ENCODE measurements around the gene ADAT3.
"Not testable (repeated sequence)": the region's sequence is repeated elsewhere in the genome, so short reads cannot be mapped to it uniquely, and the experiment has no call there.

ADAT3 gene

DNA sequence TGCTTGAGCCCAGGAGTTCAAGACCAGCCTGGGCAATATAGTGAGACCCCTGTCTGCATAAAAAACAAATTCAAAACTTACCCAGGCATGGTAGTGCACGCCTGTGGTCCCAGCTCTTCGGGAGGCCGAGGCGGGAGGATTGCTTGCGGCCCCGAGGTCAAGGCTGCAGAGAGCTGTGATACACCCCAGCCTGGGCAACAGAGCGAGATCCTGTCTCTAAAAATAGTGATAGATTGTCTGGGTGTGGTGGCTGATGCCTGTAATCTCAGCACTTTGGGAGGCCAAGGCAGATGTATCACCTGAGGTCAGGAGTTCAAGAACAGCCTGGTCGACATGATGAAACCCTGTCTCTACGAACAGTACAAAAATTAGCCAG lies 37.9 kb upstream of the ADAT3 start:
- no peak for DNase-seq

DNA sequence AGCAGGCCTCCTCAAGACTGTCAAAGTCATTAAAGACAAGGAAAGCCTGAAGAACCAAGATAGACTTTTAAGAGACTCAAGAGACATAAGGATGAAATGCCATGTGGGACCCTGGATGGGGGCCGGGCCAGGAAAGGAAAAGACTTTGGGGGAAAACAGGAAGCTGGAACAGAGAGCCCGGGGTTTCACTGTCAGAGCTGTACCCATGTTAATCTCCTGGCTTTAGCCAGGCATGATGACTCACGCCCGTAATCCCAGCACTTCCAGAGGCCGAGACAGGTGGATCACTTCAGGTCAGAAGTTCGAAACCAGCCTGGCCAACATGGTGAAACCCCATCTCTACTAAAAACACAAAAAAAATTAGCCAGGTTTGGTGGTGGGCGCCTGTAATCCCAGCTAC lies 36.2 kb upstream of the ADAT3 start:
- DNase-seq = no peak

DNA sequence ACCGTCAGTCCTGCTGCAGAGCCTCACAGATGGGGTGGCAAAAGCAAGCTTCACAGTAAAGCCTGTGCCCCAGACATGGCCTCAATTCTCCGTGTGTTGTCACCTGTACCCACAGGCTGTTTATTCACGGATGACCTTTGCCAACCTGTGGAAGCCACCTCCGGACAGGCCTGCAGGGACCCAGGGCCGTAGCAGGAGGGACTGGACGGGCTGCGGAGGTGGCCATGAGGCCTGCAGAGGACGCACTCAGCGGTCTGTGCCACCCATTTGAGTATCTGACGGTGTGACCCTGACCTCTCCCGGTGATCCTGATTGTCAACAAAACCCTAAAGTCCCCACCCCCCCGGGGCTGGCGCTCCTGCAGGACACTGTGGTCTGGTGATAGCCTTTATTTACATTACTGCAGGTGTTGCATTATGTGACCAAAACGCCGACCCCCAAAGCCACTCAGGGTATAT lies 34.0 kb upstream of the ADAT3 start:
- no peak for DNase-seq

DNA sequence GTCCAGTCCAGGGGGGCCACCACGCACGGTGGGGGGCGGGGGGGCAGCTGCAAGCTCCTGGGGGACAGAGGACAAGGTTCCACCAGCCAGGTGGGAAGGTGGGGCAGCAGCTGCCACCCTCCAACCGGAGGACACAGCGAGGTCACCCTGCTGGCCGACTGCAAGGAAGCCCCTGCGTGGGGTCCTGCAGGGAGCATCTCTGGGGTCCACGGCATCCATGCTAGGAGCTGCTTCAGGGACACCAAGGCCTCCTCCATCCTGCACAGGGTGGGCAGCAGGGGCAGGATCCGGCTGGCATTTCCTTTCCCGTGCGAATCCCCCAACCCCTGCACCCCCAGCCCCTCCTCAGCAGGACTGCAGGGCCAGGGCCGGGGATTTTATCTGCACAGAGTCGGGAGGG lies 33.6 kb upstream of the ADAT3 start:
- no peak for DNase-seq

DNA sequence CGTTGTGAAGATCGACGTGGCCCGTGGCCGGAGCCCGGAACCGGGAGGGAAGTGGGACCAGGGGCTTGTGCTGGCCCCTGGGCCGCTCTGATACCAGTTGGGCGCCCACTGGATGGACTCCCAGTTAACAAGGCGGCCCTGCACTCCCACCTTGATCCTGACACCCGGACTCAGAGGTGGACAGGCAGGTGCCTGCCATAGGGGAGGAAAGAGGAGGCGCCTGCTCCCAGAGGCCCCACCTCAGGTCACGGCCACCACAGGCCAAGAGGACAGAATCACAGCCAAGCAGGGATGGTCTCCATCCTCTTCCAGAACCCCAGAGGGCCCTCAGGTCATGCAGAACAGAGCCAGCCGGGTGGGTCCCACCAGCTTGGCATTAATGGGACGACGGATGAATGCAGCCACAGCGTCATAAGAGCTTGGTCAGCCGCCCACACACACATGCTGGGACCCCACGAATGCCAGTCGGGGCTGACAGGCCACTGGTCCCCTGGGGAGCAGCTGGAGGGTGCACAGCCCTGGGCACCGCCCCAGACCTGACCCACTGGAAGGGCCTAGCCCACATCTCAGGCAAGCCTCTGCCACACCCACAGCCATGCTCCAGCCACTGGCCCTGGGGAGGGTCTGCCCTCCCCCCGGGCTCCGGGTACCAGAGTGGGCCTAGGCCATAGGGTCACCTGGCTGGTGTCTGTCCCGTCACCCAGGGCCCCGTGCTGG lies 32.2 kb upstream of the ADAT3 start:
- DNase-seq = no peak

DNA sequence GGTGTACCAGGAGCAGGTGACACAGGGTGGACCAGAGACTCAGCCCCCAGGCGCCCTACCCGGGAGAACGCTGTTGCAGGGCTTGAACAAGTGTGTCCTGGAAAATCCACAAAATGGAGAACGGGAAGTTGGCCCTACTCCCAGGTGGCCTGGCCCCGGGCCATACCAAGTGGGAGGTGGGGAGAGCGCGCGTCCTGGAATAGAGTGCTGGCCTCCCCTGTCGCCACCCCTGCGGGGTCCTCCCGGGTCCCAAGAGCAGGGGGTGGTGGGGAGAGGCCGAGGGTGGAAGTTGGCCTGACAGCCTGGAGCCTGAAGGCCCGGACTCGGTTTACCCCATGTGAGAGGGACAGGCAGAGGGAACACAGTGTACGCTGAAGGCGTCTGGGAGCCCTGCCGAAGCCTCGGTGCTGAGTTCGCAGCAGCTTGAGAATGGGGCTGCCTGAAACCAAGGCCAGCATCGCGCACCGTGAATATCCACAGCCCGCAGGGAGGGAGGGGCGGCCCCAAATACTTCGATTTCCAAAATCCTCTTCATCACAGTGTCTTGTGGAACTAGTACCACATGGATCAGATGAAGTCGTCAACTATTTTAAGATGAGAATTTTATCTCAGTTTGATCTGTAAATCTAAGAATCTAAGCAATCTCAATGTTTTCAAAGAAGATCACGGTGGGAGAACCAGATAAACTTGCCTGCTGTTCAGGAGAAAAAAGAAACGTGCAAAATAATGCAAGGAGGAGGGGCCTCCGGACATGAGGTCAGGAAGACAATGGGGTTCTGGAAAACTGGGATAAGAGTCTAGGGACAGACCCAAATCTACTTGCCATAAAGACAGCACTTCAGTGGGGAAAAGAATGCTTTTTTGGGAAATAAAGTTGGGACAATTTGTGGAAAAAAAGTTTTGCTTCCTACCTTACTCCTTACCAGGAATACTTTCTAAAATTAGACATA lies 31.4 kb upstream of the ADAT3 start:
- DNase-seq = no peak

DNA sequence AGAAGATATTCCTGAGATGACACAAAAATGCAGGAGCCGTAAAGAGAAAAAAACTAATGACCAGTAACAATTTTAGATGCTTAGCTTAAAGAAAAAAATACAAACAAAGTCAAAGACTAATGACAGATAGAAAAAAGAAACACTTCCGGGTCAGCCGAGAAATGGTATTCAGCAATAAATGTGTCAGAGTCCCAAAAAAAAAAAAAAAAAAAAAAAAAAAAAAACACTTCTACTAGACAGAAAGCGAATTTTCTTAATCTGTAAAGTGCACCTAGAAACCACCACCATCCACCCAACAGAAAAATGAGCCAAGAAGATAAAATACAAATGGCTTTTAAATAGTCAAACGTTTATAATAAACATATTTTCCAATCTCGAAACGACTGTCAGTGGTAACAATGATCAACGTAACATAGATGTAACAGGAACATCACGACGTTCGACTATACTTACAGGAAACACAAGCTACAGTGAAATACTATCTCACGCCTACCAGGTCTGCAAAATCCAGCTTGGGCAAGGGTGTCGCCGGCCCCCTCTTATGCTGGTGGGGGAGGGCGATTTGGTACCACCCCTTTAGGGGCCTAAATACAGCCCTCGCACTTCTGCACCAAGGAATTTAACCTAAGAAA lies 30.5 kb upstream of the ADAT3 start:
- DNase-seq = no peak

DNA sequence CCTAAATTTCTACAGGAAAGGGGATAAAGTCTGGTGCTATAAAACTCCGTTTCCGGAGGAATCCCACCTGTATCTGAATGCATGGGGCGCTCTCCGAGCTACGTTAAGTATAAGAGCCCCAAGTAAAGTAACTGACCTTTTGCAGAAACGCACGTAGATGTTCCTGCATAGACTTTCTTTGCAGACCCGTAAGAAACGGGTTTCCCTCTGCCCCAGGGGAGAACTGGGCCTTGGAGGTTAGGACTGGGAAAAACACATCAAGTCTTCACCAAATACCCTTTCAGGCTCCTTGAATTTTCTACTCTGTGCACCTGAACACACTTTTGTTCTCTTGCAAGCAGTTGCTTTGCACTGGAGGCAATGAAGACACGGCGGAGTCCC lies 29.9 kb upstream of the ADAT3 start:
- DNase-seq = not testable (repeated sequence)

DNA sequence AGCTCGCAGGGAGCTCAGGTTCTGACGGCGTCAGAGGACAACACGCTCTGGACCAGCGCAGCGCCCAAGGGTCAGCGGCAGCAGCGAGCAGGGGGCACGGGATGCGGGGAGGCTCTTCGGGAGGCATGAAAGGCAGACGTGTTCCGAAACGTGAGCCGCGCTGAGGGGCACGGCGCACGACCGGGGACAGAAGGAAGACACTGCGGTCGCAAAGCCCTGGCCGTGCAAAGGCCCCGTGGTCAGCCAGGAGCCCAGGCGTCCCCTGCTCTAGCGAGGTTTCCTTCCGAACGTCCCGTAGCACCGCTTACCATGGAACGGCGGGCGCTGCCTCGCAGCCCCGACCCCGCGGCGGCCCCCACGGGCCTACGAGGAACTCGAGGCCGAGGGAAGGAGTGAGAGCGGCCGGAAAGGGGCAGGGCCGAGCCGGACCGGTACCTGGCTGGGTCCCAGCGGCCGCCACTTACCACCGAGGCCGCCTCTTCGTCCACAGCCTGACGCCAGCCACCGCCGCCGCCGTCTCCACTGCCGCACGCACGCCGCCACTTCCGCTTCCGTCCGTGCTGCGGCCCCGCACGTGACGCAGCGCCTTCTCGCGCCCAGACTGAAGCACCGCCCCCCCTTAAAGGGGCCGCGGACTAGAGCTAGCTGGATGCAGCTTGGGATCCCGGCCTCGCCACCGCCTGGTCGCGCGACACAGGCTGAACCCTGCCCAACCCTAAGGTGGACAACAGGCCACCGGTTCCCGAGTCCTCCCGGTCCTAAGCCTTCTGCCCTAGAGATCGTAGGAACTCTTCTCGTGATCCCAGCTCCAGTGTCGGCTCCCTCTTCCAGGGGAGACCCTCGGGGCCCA lies 29.3 kb upstream of the ADAT3 start:
- DNase-seq = peak; percentile 49

DNA sequence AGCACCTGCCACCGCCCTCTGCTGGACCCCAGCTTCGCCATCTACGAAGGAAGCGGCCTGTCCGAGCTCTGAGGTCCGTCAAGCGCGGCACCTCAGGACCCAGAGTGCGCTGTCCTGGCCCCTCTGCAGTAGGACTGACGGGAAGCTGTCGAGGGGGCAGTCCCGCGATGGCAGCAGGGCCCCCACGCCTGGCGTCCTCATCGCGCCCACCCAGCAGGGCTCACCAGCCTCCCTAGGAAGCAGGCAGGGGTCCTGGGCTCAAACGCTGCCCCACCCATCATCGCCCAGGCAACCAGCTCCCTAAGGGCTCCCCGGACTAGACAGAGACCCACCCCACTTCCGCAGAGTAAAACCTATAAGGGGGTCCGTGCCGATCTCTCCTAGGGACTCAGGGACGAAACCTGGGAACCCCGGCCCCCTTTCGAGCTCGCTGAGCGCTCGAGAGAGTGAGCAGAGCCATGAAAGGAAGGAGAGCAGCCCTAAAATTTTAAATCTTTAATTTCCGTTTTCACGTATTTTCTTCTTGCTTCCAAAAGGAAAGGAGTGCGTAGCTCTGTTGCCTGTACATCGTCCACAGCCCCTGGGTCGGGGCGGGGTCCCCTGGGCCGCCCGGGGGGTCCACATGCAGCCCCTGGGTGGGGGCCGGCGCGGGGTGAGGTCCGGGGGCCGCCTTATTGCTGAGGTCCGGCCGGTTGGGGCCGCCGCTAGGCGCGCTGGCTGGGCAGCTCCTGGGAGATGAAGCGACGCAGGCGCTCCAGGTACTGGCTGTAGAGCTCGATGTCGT lies 28.5 kb upstream of the ADAT3 start:
- DNase-seq = not testable (repeated sequence)

DNA sequence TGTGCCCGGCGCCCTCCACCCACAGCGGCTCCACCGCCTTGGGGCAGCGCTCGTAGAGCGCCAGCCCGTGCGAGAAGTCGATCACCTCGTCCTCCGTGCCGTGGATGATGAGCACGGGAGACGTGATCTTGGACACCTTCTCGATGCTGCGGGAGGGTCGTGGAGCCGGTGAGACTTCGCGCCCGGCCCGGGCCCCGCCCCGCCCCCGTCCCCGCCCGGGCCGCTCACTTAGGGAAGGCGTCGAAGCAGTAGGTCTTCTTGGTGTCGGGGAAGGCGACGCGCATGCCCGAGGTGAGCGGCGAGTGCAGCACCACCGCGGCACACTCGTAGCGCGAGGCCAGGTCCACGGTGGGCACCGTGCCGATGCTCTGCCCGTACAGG lies 27.9 kb upstream of the ADAT3 start:
- not testable (repeated sequence) for DNase-seq

DNA sequence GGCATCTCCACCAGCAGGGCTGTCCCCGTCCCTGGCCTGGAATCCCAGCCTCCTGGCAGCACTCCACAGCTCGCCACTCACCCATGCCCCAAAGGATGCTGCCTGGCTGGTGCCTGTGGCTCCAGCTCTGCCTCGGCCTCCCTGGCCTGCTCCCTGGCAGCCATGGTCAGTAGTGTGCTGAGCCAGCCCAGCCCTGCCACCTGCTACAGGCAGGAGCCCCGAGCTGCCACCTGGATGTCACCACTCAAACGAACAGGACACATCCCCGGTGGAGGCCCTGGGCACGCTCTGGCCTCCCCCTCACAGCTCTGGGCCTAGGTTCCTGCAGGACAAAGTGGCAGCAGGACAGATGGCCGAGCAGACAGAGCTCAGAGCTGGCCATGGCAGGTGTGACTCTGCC lies 26.6 kb upstream of the ADAT3 start:
- not testable (repeated sequence) for DNase-seq

DNA sequence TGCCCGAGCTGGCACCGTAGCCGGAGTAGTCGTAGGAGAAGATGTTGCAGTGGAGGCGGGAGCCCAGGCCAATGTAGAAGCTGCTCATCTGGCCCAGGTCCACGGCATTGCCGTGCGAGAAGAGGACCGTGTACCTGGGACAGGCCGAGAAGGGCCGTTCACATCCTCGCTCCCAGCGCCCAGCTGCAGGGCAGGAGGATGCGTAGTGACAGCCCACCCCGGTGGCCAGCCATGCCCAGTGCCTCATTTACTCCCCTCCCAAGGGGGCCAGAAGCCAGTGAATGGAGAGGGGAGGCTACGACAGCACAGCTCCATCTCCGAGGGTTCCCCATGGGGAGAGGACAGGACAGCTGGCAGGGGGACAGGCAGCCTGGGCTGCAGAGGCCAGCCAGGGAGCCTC lies 25.2 kb upstream of the ADAT3 start:
- not testable (repeated sequence) for DNase-seq

DNA sequence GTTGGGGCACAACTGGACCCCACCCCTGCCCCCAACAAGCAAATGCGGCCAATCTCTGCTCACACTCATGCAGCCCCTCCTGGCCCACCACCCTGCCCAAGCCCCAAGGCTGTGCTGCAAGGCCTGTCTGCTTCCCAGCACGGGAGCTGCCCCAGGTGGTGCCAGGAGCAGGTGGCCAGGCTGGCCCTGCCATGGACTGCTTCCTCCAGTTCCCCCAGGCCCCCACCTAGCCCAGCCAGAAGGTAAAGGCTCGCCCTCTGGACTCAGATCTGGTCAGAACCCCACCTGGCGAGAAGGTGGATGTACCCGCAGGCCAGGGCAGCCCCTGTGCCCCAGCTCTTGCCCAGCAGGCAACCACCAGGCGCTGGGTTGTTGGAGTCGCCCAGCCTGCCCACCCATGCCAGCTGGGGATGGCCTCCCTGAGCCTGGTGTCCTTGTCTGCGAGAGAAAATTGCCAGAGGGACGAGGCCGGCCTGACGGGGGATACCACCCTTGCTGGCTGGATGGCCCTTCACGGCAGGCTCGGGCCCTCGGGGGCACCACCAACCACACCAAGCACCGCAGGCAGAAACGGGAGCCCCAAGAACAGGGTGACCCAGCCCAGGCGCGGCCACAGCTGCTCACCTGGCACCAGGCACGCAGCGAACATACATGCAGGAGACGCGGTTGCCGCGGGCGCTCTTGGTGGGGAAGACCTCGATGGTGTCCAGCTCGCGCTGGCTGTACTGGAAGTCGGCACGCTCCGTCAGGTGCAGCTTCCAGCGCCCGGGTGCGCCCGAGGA lies 24.4 kb upstream of the ADAT3 start:
- no peak for DNase-seq

DNA sequence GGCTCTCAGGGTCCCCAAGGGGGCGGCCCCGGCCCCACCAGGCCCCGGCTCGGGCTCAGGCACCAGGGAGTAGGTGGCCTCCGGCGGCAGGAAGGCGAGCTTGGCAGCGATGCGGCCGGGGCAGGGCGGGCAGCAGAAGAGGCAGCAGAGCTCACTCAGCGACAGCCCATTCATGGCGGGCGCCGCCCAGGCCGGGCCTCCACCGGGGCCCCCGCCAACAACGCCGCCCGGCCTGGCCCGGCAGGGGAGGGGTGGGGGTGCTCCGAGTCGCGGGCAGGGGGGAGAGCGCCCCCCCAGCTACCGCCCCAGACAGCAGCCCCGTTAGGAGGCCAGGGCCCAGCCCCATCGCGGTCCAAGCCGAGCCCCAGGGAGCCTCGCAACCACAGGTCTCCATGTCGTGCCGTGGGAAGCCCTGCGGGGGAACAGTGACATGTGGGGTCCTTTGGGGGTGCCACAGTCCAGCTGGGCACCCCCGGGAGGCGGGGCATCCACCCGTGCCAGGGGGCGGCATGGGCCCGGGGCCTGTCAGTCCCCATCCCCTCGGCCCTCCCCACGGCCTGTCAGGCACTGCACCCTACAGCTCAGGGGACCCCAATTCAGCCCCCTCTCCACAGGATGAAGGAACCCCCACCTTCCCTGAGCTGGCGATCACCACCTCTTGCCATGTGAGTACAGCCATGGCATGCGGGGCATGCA lies 23.7 kb upstream of the ADAT3 start:
- not testable (repeated sequence) for DNase-seq

DNA sequence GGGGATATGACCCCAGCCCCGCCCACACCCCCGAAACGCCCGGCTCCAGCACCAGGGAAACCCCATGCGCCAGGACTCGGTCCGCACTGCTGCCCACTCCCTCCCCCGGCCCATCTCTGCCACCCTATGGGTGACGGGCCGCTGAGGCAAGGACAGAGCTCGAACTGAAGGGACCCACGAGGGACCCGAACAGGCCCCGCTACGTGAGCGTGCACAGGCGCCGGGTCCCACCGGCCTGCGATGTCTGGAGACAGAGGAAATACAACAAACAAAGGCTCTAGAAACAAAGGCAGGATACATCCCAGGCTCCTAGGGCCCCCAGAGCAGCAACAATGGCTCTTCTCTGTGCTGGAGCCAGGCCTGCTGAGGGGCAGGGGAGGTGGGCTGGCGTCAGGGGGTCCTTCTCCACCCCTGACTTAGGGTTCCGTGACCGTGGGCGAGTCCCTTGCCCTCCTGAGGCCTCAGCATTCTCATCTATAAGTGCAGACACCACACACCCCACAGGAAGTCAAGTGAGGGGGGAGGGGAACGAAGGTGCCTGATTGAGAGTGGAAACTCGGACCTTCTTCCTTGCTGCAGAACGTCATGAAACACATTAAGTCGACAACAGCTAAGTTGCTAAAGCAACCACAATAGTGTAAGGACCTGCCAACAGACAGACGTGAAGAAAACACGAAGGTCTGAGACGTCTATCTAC lies 23.0 kb upstream of the ADAT3 start:
- no peak for DNase-seq

DNA sequence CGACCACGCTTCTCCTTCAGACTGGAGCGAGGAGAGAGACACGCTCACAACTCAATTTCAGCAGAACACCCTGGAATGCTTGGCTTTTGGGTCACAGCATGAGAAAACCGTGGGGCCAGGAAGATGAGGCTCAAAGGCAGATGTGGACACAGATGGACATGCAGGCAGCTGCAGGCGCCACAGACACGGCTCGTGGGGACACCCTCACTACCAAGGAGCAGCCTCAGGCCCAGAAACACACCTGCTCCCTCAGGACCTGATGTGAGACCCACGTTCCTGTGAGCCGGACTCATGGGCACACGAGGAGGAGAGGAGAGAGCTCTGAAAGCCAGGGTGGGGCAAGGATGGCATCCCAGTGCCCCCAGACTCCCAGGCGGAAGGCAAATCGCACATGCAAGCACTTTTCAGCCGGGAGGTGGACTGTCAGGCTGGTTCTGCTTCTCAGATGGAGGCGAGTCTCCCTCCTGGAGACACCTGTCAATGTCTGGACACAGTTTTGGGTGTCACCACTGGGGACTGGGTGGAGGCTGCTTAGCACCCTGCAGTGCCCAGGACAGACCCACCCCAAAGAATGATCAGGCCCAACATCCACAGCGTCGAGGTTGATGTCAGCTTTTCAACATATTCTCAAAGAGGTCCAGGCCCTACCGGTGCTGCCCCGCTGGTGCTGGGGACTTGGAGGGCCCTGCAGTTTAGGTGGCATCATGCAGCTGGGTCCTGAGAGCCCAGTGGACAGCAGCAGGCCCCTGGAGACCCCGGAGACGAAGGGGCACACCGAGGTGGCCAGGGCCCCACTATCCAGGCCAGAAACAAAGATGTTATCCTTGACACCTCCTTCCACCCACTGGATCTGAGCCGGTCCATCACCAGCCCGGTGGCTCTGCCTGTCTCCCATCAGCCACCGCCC lies 22.2 kb upstream of the ADAT3 start:
- no peak for DNase-seq

DNA sequence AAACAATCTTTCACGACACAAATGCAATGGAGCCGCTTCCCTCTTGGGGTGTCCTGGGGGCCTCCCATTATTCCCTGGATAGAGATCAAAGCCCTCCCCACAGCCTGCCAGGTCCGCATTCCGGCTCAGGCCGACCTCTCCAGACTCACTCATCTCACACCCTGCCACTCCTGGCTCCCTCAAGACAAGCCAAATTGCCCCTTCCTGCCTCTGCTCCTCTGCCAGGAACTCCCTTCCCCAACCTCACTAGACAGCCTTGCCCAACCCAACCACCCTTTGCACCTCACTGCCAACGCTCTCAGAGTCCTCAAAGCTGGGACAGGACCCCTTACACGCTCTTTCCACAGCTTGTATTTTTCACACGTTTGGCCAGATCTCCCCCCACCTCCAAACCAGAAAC lies 21.4 kb upstream of the ADAT3 start:
- no peak for DNase-seq

DNA sequence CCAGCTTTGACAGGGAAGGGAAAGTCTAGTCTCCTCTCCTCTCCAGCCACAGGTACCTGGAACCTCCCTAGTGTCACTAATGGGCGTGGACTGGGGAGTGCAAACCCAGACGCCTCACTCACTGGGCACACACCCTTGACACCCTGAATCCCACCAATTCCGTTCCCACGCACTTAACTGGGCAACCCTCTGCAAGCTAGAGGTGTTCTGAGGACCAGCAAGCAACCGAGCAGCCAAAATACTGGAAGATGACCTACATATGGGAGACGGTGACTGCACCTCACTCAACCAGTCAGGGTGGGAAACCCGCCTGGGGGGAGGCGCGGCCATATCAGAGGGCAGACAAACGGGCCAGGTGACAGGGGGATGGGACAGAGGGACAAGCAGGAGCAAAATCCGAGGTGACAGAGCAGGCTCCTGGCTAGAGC lies 20.9 kb upstream of the ADAT3 start:
- DNase-seq = no peak
